ENCODE data around the gene PI3. TPM values are rescaled to one million over a fixed set of nuclear protein-coding genes. Genes with fewer than 3 reads are reported as not detected.

PI3 gene
- total RNA-seq, 2 donors from 2014 or later = not detected

DNA sequence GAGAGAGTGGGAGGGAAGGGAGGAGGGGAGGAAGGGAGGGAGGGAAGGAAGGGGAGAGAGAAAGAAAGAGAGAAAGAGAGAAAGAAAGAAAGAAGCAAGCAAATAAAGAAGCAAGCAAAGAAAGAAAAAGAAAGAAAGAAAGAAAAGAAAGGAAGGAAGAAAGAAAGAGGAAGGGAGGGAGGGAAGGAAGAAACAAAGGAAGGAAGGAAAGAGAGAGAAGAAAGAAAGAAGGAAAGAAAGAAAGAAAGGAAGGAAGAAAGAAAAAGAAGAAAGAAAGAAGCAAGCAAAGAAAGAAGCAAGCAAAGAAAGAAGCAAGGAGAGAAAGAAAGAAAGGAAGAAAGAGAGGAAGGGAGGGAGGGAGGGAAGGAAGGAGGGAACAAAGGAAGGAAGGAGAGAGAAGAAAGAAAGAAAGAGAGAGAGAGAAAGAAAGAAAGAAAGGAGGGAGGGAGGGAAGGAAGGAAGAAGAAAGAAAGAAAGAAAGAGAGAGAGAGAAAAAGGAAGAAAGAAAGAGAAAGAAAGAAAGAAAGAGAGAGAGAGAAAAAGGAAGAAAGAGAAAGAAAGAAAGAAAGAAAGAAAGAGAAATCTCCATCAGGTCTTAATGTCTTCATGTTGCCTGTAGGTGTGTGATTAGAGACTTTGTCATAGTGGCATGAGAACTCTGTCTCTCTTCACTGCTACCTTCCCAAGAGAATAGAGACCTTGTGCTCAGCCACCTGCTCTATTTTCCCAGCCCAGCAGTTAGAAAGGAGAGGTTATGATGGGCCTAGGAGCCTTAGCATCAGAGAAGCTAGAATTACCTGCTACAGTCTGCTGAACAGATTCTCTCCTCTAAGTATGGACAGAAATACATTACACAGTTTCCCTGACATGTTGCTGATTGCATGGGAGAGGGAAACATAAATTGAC is 37.1 kb downstream of the PI3 start:
- no peak overlapping the region for H3K27ac ChIP-seq (ENCODE audit: low read depth, low read length)
- Mint-ChIP-seq H3K36me3 (ENCODE audit: low read depth) (no peaks in the 10 kb centered on the region), H3K9me3 (no peaks in the 10 kb centered on the region), H3K4me1 (peaks cover 5% of the 10 kb centered on the region), H3K27ac (no peak overlapping the region), H3K27me3 (ENCODE audit: insufficient read depth) (peaks cover 13% of the 10 kb centered on the region), H3K4me3 (no peak overlapping the region)
- no peaks in the 10 kb centered on the region for H3K4me1 ChIP-seq (ENCODE audit: control insufficient read depth, insufficient read depth, low read length)
- H3K36me3 ChIP-seq (ENCODE audit: control insufficient read depth, insufficient read depth, low read length) = no peaks in the 10 kb centered on the region
- DNase-seq = no peak
- no peak overlapping the region for H3K4me3 ChIP-seq (ENCODE audit: low read length)
- no peak overlapping the region for H3K9ac ChIP-seq (ENCODE audit: extremely low read depth, low read length, poor library complexity, severe bottlenecking)
- no peaks in the 10 kb centered on the region for H3K9me3 ChIP-seq (ENCODE audit: control insufficient read depth, low read length)
- no peaks in the 10 kb centered on the region for H3K27me3 ChIP-seq (ENCODE audit: control insufficient read depth, insufficient read depth, low read length, poor library complexity, severe bottlenecking)
- TF ChIP-seq, protein P1, sequence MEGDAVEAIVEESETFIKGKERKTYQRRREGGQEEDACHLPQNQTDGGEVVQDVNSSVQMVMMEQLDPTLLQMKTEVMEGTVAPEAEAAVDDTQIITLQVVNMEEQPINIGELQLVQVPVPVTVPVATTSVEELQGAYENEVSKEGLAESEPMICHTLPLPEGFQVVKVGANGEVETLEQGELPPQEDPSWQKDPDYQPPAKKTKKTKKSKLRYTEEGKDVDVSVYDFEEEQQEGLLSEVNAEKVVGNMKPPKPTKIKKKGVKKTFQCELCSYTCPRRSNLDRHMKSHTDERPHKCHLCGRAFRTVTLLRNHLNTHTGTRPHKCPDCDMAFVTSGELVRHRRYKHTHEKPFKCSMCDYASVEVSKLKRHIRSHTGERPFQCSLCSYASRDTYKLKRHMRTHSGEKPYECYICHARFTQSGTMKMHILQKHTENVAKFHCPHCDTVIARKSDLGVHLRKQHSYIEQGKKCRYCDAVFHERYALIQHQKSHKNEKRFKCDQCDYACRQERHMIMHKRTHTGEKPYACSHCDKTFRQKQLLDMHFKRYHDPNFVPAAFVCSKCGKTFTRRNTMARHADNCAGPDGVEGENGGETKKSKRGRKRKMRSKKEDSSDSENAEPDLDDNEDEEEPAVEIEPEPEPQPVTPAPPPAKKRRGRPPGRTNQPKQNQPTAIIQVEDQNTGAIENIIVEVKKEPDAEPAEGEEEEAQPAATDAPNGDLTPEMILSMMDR (conservative IDR thresholded peaks at IDR 0.05) = no peak

DNA sequence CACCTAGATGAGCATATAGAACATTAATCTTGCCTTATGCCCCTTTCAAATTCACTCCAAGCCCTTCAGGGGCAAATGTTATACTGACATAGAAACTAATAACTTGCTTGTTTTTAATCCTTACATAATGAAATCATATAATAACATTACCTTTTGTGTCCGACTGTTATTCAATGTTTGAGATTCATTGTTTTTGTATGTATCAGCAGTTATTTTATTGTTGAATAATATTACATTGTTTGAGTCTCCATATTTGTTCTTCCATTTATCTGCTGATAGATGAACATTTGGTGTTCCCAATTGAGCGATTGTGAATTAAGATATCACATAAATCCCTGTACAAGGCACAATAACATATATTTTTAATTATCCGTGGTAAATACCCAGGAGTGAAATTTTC is 38.1 kb downstream of the PI3 start:
- Histone ChIP-seq H3K4me1 (ENCODE audit: control insufficient read depth, insufficient read depth, low read length) (no peaks in the 10 kb centered on the region), H3K27ac (ENCODE audit: low read depth, low read length) (no peak overlapping the region), H3K9ac (ENCODE audit: extremely low read depth, low read length, poor library complexity, severe bottlenecking) (no peak overlapping the region), H3K9me3 (ENCODE audit: control insufficient read depth, low read length) (no peaks in the 10 kb centered on the region), H3K4me3 (ENCODE audit: low read length) (no peak overlapping the region), H3K36me3 (ENCODE audit: control insufficient read depth, insufficient read depth, low read length) (no peaks in the 10 kb centered on the region), H3K27me3 (ENCODE audit: control insufficient read depth, insufficient read depth, low read length, poor library complexity, severe bottlenecking) (no peaks in the 10 kb centered on the region)
- Mint-ChIP-seq H3K4me1 (no peaks in the 10 kb centered on the region), H3K27me3 (ENCODE audit: insufficient read depth) (peaks cover 13% of the 10 kb centered on the region), H3K4me3 (no peak overlapping the region), H3K27ac (no peak overlapping the region), H3K36me3 (ENCODE audit: low read depth) (no peaks in the 10 kb centered on the region), H3K9me3 (no peaks in the 10 kb centered on the region)
- TF ChIP-seq, protein P1 (conservative IDR thresholded peaks at IDR 0.05) = no peak
- 92% methylated on average over 2 of the region's 3 CpGs; no CpG with 5 or more reads in 1 of the 2 experiments for WGBS, 2 experiments (ENCODE audit: insufficient coverage in 1 of 2, insufficient read length in 1 of 2)
- DNase-seq = no peak

DNA sequence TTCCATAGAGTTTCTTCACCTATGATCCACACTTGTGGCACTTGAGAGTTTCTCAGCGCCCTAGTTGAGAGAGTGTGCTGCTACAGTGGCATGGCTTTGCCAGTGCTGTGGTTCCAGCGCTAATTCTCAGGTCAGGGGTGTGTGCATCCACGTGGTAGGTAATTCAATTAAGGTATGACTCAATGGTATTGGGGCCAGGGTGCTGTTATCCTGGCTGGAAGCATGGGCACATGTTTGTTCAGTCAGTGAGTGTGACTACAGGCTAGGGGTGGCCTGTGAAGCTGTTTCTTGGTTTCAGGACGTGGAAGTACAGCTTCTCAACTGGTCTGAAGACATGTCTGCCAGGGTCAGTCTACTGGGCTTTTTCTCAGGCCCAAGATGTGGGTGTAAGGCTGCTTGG is 43.4 kb downstream of the PI3 start:
- Histone ChIP-seq H3K9me3 (ENCODE audit: control insufficient read depth, low read length) (no peaks in the 10 kb centered on the region), H3K9ac (ENCODE audit: extremely low read depth, low read length, poor library complexity, severe bottlenecking) (no peak overlapping the region), H3K27ac (ENCODE audit: low read depth, low read length) (no peak overlapping the region), H3K36me3 (ENCODE audit: control insufficient read depth, insufficient read depth, low read length) (no peaks in the 10 kb centered on the region), H3K27me3 (ENCODE audit: control insufficient read depth, insufficient read depth, low read length, poor library complexity, severe bottlenecking) (no peaks in the 10 kb centered on the region), H3K4me3 (ENCODE audit: low read length) (no peak overlapping the region), H3K4me1 (ENCODE audit: control insufficient read depth, insufficient read depth, low read length) (no peaks in the 10 kb centered on the region)
- DNase-seq = no peak
- H3K27me3 Mint-ChIP-seq (ENCODE audit: insufficient read depth) = peaks cover 29% of the 10 kb centered on the region
- no peaks in the 10 kb centered on the region for H3K4me1 Mint-ChIP-seq
- TF ChIP-seq, protein P1 (conservative IDR thresholded peaks at IDR 0.05) = no peak
- no peaks in the 10 kb centered on the region for H3K9me3 Mint-ChIP-seq
- H3K36me3 Mint-ChIP-seq (ENCODE audit: low read depth) = no peaks in the 10 kb centered on the region
- WGBS, 2 experiments (ENCODE audit: insufficient coverage in 1 of 2, insufficient read length in 1 of 2) = 82 to 100% methylated on average over 3 to 4 of the region's 4 CpGs
- no peak overlapping the region for H3K27ac Mint-ChIP-seq
- H3K4me3 Mint-ChIP-seq = no peak overlapping the region
